ENCODE results near the gene SUGP1.
"Not testable (repeated sequence)": the region's sequence is repeated elsewhere in the genome, so short reads cannot be mapped to it uniquely, and the experiment has no call there.

SUGP1 gene

GRCh38 chr19:19260417-19261214 lies 59.7 kb downstream of the SUGP1 start:
- DNase-seq: no peak

- no peak for DNase-seq
Observed at GRCh38 chr19:19259741-19260140, 60.6 kb downstream of the SUGP1 start.

GRCh38 chr19:19258589-19259338 lies 61.5 kb downstream of the SUGP1 start:
- no peak for DNase-seq

GRCh38 chr19:19257836-19258588 lies 62.3 kb downstream of the SUGP1 start:
- DNase-seq: no peak

- no peak for DNase-seq
Observed at GRCh38 chr19:19257137-19257536, 63.2 kb downstream of the SUGP1 start.

- DNase-seq: no peak
Observed at GRCh38 chr19:19256072-19256969, 64.0 kb downstream of the SUGP1 start.

GRCh38 chr19:19253409-19253808 lies 66.9 kb downstream of the SUGP1 start:
- DNase-seq: not testable (repeated sequence)

GRCh38 chr19:19250196-19250801 lies 70.0 kb downstream of the SUGP1 start:
- DNase-seq: no peak

- DNase-seq: no peak
Observed at GRCh38 chr19:19240476-19240875, 79.8 kb downstream of the SUGP1 start.

GRCh38 chr19:19239675-19240074 lies 80.6 kb downstream of the SUGP1 start:
- DNase-seq: no peak

- DNase-seq: no peak
Observed at GRCh38 chr19:19238126-19238894, 82.0 kb downstream of the SUGP1 start.

GRCh38 chr19:19236173-19236572 lies 84.1 kb downstream of the SUGP1 start:
- DNase-seq: no peak

- DNase-seq: no peak
Observed at GRCh38 chr19:19234220-19234816, 86.0 kb downstream of the SUGP1 start.

GRCh38 chr19:19232261-19232721 lies 88.0 kb downstream of the SUGP1 start:
- DNase-seq: no peak

- no peak for DNase-seq
Observed at GRCh38 chr19:19230999-19231398, 89.3 kb downstream of the SUGP1 start.

- DNase-seq: no peak
Observed at GRCh38 chr19:19229701-19230100, 90.6 kb downstream of the SUGP1 start.

- no peak for DNase-seq
Observed at GRCh38 chr19:19227217-19227616, 93.1 kb downstream of the SUGP1 start.

- DNase-seq: no peak
Observed at GRCh38 chr19:19226663-19227062, 93.6 kb downstream of the SUGP1 start.

GRCh38 chr19:19226204-19226603 lies 94.1 kb downstream of the SUGP1 start:
- DNase-seq: no peak

Measured in retina (tissue), 1 donor.